ENCODE measurements around the gene TCF4.

Gene TCF4

GRCh38 chr18:55219059-55219458 is 368.9 kb downstream of the TCF4 start:
- no peak for DNase-seq

- DNase-seq, result no peak
These were observed 373.0 kb downstream of the TCF4 start for GRCh38 chr18:55214969-55215368.

- no peak for DNase-seq
These were observed 373.5 kb downstream of the TCF4 start for GRCh38 chr18:55214534-55214933.

GRCh38 chr18:55213586-55213985 is 374.4 kb downstream of the TCF4 start:
- DNase-seq, result no peak

GRCh38 chr18:55206927-55207326 is 381.1 kb downstream of the TCF4 start:
- no peak for DNase-seq

- no peak for DNase-seq
These were observed 385.6 kb downstream of the TCF4 start for GRCh38 chr18:55202232-55202917.

- no peak for DNase-seq
These were observed 388.6 kb downstream of the TCF4 start for GRCh38 chr18:55199291-55199963.

GRCh38 chr18:55195863-55196262 is 392.1 kb downstream of the TCF4 start:
- DNase-seq, result no peak

- DNase-seq, result no peak
These were observed 398.0 kb downstream of the TCF4 start for GRCh38 chr18:55189972-55190371.

- no peak for DNase-seq
These were observed 401.4 kb downstream of the TCF4 start for GRCh38 chr18:55186588-55186987.

- DNase-seq, result no peak
These were observed 402.6 kb downstream of the TCF4 start for GRCh38 chr18:55185391-55185790.

- DNase-seq, result no peak
These were observed 408.2 kb downstream of the TCF4 start for GRCh38 chr18:55179835-55180234.

- no peak for DNase-seq
These were observed 408.6 kb downstream of the TCF4 start for GRCh38 chr18:55179425-55179824.

- DNase-seq, result no peak
These were observed 414.7 kb downstream of the TCF4 start for GRCh38 chr18:55173291-55173690.

All from NCI-H510A treated with DMSO at 0.1 percent for 48 hours (cell line).